KOPT-K1 (cell line): ENCODE measurements around the gene C16orf74.

ENCODE experiments used
- H3K27ac ChIP-seq: fragments of 200-600 bp; sonication (generic); 2 replicates; pipeline ENCODE4 v1.5.1; 2016; ENCODE audit warnings: antibody characterized with exemption, mild to moderate bottlenecking, low read depth, low read length; ENCODE audit not compliant: poor library complexity, severe bottlenecking
- H3K36me3 ChIP-seq: fragments of 200-600 bp; sonication (generic); 2 replicates; pipeline ENCODE4 v1.5.1; 2017; ENCODE audit warnings: antibody characterized with exemption, mild to moderate bottlenecking, low read length, moderate library complexity; ENCODE audit not compliant: insufficient read depth
- H3K9me3 ChIP-seq: fragments of 200-600 bp; sonication (generic); 2 replicates; pipeline ENCODE4 v1.5.1; 2017; ENCODE audit warnings: antibody characterized with exemption, low read length, mild to moderate bottlenecking; ENCODE audit not compliant: insufficient read depth, poor library complexity, severe bottlenecking

Gene C16orf74

GRCh38 chr16:85761861-85762260 lies 11.0 kb upstream of the C16orf74 start:
- Histone ChIP-seq H3K9me3 (no peaks in the 10 kb centered on the region), H3K36me3 (no peaks in the 10 kb centered on the region), H3K27ac (no peak overlapping the region)

- H3K27ac ChIP-seq: no peak overlapping the region
- no peaks in the 10 kb centered on the region for H3K36me3 ChIP-seq
- H3K9me3 ChIP-seq: no peaks in the 10 kb centered on the region
These were observed 8.9 kb upstream of the C16orf74 start for GRCh38 chr16:85759631-85760419.

GRCh38 chr16:85759136-85759535 lies 8.2 kb upstream of the C16orf74 start:
- no peaks in the 10 kb centered on the region for H3K9me3 ChIP-seq
- no peaks in the 10 kb centered on the region for H3K36me3 ChIP-seq
- H3K27ac ChIP-seq: no peak overlapping the region

GRCh38 chr16:85757341-85757822 lies 6.5 kb upstream of the C16orf74 start:
- H3K9me3 ChIP-seq: no peaks in the 10 kb centered on the region
- H3K27ac ChIP-seq: no peak overlapping the region
- H3K36me3 ChIP-seq: no peaks in the 10 kb centered on the region

GRCh38 chr16:85755929-85756768 lies 5.3 kb upstream of the C16orf74 start:
- Histone ChIP-seq H3K27ac (no peak overlapping the region), H3K36me3 (no peaks in the 10 kb centered on the region), H3K9me3 (no peaks in the 10 kb centered on the region)

GRCh38 chr16:85754413-85754812 lies 3.5 kb upstream of the C16orf74 start:
- H3K36me3 ChIP-seq: no peaks in the 10 kb centered on the region
- H3K27ac ChIP-seq: no peak overlapping the region
- no peaks in the 10 kb centered on the region for H3K9me3 ChIP-seq

- no peak overlapping the region for H3K27ac ChIP-seq
- H3K36me3 ChIP-seq: no peaks in the 10 kb centered on the region
- no peaks in the 10 kb centered on the region for H3K9me3 ChIP-seq
These were observed 3.1 kb upstream of the C16orf74 start for GRCh38 chr16:85753976-85754375.

GRCh38 chr16:85753559-85753958 lies 2.7 kb upstream of the C16orf74 start:
- H3K27ac ChIP-seq: no peak overlapping the region
- no peaks in the 10 kb centered on the region for H3K36me3 ChIP-seq

GRCh38 chr16:85752511-85753420 lies 1.9 kb upstream of the C16orf74 start:
- Histone ChIP-seq H3K36me3 (no peaks in the 10 kb centered on the region), H3K9me3 (no peaks in the 10 kb centered on the region), H3K27ac (no peak overlapping the region)

More at GRCh38 chr16:85753559-85753958, 2.7 kb upstream of the C16orf74 start:
- H3K9me3 ChIP-seq: no peaks in the 10 kb centered on the region

- H3K27ac ChIP-seq: no peak overlapping the region
- no peaks in the 10 kb centered on the region for H3K9me3 ChIP-seq
- no peaks in the 10 kb centered on the region for H3K36me3 ChIP-seq
These were observed 1.0 kb upstream of the C16orf74 start for GRCh38 chr16:85751698-85752501.

GRCh38 chr16:85750146-85750826 lies 610 bp downstream of the C16orf74 start:
- H3K27ac ChIP-seq: no peak overlapping the region
- H3K9me3 ChIP-seq: no peaks in the 10 kb centered on the region
- no peaks in the 10 kb centered on the region for H3K36me3 ChIP-seq

- no peaks in the 10 kb centered on the region for H3K36me3 ChIP-seq
- no peaks in the 10 kb centered on the region for H3K9me3 ChIP-seq
- H3K27ac ChIP-seq: no peak overlapping the region
These were observed 1.1 kb downstream of the C16orf74 start for GRCh38 chr16:85749771-85750145.

- no peak overlapping the region for H3K27ac ChIP-seq
These were observed 4.3 kb downstream of the C16orf74 start for GRCh38 chr16:85746460-85747215.

More at GRCh38 chr16:85746460-85747215, 4.3 kb downstream of the C16orf74 start:
- Histone ChIP-seq H3K36me3 (no peaks in the 10 kb centered on the region), H3K9me3 (no peaks in the 10 kb centered on the region)
